K562 (cell line): ENCODE results near the gene PIH1D1. TPM values are rescaled to one million over a fixed set of nuclear protein-coding genes. Genes with fewer than 3 reads are reported as not detected.
A peak's percentile ranks its signal among the peaks of the same experiment; 100 is the strongest.

ENCODE experiments used
- BDP1 ChIP-seq: IDR thresholded peaks from 3 replicates; pipeline ENCODE4 v1.6.1; 2011; ENCODE audit not compliant: insufficient read length, insufficient read depth
- FOS ChIP-seq: IDR thresholded peaks from 3 replicates; pipeline ENCODE4 v1.6.1; 2011; ENCODE audit not compliant: insufficient read length; ENCODE audit errors: extremely low read depth
- FOXO4 ChIP-seq: fragments of 450-650 bp; formaldehyde crosslinking; IDR thresholded peaks from 2 replicates; pipeline ENCODE4 v1.4.0; 2020; ENCODE audit warnings: mild to moderate bottlenecking, moderate library complexity
- GTF2A2 ChIP-seq: IDR thresholded peaks from 2 replicates; pipeline ENCODE4 v1.6.1; 2016; ENCODE audit warnings: mild to moderate bottlenecking, missing genetic modification characterization, missing compliant biosample characterization
- HMG20A ChIP-seq: fragments of 450-650 bp; formaldehyde crosslinking; conservative IDR thresholded peaks from 2 replicates; pipeline ENCODE4 v1.4.0; 2020; ENCODE audit warnings: mild to moderate bottlenecking, mixed read lengths
- HNRNPL ChIP-seq: fragments of 200-400 bp; formaldehyde crosslinking; IDR thresholded peaks from 2 replicates; pipeline ENCODE4 v1.6.1; 2017; ENCODE audit warnings: low read depth, mild to moderate bottlenecking, low read length
- ILK ChIP-seq: fragments of 450-650 bp; IDR thresholded peaks from 2 replicates; pipeline ENCODE4 v1.6.1; 2016; ENCODE audit warnings: missing genetic modification characterization, low read depth, mild to moderate bottlenecking, missing compliant biosample characterization, moderate library complexity, borderline replicate concordance
- NR2C1 ChIP-seq, 2 experiments: fragments of 450-650 bp; IDR thresholded peaks; 2 replicates each; pipeline ENCODE4 v1.6.1; 2017; ENCODE audit warnings: mild to moderate bottlenecking in 2 of 2, antibody characterized with exemption in 1 of 2, inconsistent platforms in 1 of 2, missing compliant biosample characterization in 1 of 2, missing genetic modification characterization in 1 of 2
- NR2C2 ChIP-seq, 2 experiments: fragments of 200-800 bp in 1 of 2; sonication (Bioruptor generic) in 1 of 2; sonication (generic) in 1 of 2; formaldehyde crosslinking in 1 of 2; IDR thresholded peaks; 2 replicates each; pipeline versions ENCODE4 v1.6.1 to v1.8.0; 2016 to 2022; ENCODE audit warnings: mild to moderate bottlenecking in 1 of 2, missing compliant biosample characterization in 1 of 2, missing genetic modification characterization in 1 of 2, missing genetic modification reagents in 1 of 2
- PHF21A ChIP-seq: fragments of 450-650 bp; IDR thresholded peaks from 2 replicates; pipeline ENCODE4 v1.6.1; 2017; ENCODE audit warnings: low read depth, borderline replicate concordance
- PURB ChIP-seq: sonication (generic); formaldehyde crosslinking; IDR thresholded peaks from 2 replicates; pipeline ENCODE4 v1.9.0; 2021; ENCODE audit warnings: low read depth, mild to moderate bottlenecking, missing genetic modification reagents
- THRAP3 ChIP-seq: fragments of 450-650 bp; IDR thresholded peaks from 2 replicates; pipeline ENCODE4 v1.6.1; 2016; ENCODE audit warnings: mild to moderate bottlenecking, inconsistent platforms, borderline replicate concordance
- ZNF318 ChIP-seq, 2 experiments: fragments of 450-650 bp; IDR thresholded peaks; 2 replicates each; pipeline ENCODE4 v1.6.1; 2016; ENCODE audit warnings: mild to moderate bottlenecking in 2 of 2, borderline replicate concordance in 1 of 2, low read depth in 1 of 2, moderate library complexity in 1 of 2
- ZNF583 ChIP-seq: fragments of 250-450 bp; sonication (Bioruptor Pico); IDR thresholded peaks from 2 replicates; pipeline ENCODE4 v1.4.0; 2020
- polyA plus RNA-seq, 8 experiments: library from polyadenylated mRNA; depleted of rRNA in 4 of 8; stranded (reverse) in 5 of 8; unstranded in 3 of 8; fragments of >200 nt; fragmentation: Nextera tagmentation in 2 of 8; fragmentation: Illumina TruSeq in 1 of 8; extraction: Ambion mirVana in 2 of 8; extraction: Trizol in 1 of 8; gene quantifications; 2 replicates each; pipeline versions ENCODE4 v1.2.1 to v1.2.3, GENCODE V29; 2011 to 2014; ENCODE audit warnings: inconsistent platforms in 1 of 8, missing spikeins in 1 of 8
- total RNA-seq, 7 experiments: library from RNA; depleted of rRNA in 6 of 7; stranded (reverse); fragments of >200 nt in 6 of 7; fragmentation: Illumina TruSeq in 2 of 7; extraction: Trizol in 2 of 7; gene quantifications; 2 replicates each; pipeline versions ENCODE4 v1.2.1 to v1.2.3, GENCODE V29; 2011 to 2021; ENCODE audit warnings: low replicate concordance in 1 of 7
- TF ChIP-seq, protein P1 (sequence below): fragments of 250-450 bp; sonication (Bioruptor Pico); IDR thresholded peaks from 2 replicates; pipeline ENCODE4 v1.4.0; 2020; ENCODE audit warnings: mild to moderate bottlenecking, moderate library complexity

PIH1D1 gene
- total and polyA plus RNA-seq, 9 of the 15 experiments (the other 6 are each of a cell fraction or from before 2014, with no cell fraction given): 26.5 to 224 (median 137) TPM

DNA sequence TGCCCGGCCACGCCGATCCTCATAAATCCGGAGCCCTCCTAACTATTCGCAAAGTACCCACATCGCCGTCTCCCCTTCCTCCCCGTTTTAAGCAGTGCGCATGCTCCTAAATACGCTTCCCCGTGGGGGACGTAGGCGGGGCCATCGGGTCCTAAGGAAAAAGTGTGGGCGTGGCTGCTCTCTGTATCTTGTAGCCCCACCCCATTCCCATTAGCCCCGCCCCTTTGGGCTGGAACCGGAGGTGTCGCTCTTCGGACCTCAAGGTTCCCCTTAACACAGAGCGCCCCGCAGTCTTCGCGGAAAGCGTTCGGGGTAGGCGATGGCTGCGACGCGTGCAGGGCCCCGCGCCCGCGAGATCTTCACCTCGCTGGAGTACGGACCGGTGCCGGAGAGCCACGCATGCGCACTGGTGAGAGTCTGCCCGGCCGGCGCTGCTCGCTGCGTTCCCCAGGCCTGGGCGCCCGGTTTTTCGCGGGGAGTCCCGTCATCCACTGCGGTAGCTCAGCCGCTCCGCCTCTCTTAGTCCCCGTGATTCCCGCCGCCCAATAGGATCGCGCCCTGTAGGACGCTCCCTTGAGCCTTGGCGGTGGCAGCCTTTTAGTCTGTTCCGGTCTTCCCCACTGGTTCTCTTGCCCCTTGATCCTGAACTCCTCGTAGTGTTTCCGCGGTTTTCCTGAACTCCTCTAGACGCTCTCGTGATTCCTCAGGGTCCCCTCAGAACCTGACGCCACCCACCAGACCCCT is 1.6 kb upstream of the PIH1D1 start, which contains the start of gene ALDH16A1 (continued):
- TF ChIP-seq ZNF318 (IDR thresholded peaks at IDR 0.05; ENCODE audit: borderline replicate concordance in 1 of 2, low read depth in 1 of 2) (no peak), FOS (peak; percentile 57), HNRNPL (no peak), BDP1 (no peak), ILK (no peak), NR2C2 (CRISPR knock-in tag; IDR thresholded peaks at IDR 0.05) (no peak), NR2C2 (tag; IDR thresholded peaks at IDR 0.05) (peak; percentile 78), GTF2A2 (tag) (no peak), HMG20A (CRISPR knock-in tag) (no peak), PURB (no peak), FOXO4 (no peak), THRAP3 (no peak), PHF21A (no peak), NR2C1 (IDR thresholded peaks at IDR 0.05) (peak; percentile 22; the same call in 1 of the 2 replicates), NR2C1 (tag; IDR thresholded peaks at IDR 0.05) (no peak), ZNF583 (no peak)
- TF ChIP-seq, protein P1, sequence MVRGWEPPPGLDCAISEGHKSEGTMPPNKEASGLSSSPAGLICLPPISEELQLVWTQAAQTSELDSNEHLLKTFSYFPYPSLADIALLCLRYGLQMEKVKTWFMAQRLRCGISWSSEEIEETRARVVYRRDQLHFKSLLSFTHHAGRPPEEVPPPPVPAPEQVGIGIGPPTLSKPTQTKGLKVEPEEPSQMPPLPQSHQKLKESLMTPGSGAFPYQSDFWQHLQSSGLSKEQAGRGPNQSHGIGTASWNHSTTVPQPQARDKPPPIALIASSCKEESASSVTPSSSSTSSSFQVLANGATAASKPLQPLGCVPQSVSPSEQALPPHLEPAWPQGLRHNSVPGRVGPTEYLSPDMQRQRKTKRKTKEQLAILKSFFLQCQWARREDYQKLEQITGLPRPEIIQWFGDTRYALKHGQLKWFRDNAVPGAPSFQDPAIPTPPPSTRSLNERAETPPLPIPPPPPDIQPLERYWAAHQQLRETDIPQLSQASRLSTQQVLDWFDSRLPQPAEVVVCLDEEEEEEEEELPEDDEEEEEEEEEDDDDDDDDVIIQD: no peak
